ENCODE measurements around the gene TRABD.

GRCh38 chr22:50228366-50228765 is 42.7 kb downstream of the TRABD start:
- no peak for TF ChIP-seq CTCF (conservative IDR thresholded peaks at IDR 0.05; ENCODE audit: low read length)
- TF ChIP-seq EZH2phosphoT487 (IDR thresholded peaks at IDR 0.05; ENCODE audit: borderline replicate concordance) = no peak

Measured in Loucy (cell line).